ENCODE data around the gene ZHX3.
"Not testable (repeated sequence)": the region's sequence is repeated elsewhere in the genome, so short reads cannot be mapped to it uniquely, and the experiment has no call there.

The ZHX3 gene

GRCh38 chr20:41137614-41138474 is 179.7 kb downstream of the ZHX3 start:
- DNase-seq (ENCODE audit: low spot score in 2 of 2), result peak; percentile 25 to 48
- Mint-ChIP-seq H3K9me3 (no peaks in the 10 kb centered on the region), H3K27ac (peak overlapping the region; percentile 64), H3K4me1 (peaks cover 49% of the 10 kb centered on the region), H3K27me3 (no peaks in the 10 kb centered on the region), H3K4me3 (peak overlapping the region; percentile 80), H3K36me3 (peaks cover 3% of the 10 kb centered on the region)
- ATAC-seq (ENCODE audit: low read depth), result peak; percentile 5

GRCh38 chr20:41136680-41137613 is 180.6 kb downstream of the ZHX3 start, which contains the start of gene PLCG1:
PLCG1 (plus strand) TSS chr20:41137543; CDS start chr20:41137642, 99 bp downstream.
- ATAC-seq (ENCODE audit: low read depth) (peak; percentile 69), DNase-seq (ENCODE audit: low spot score in 2 of 2) (peak; percentile 78 to 82)
- H3K27ac Mint-ChIP-seq, result peak within 1 kb of the TSS; percentile 79
- peaks cover 3% of the 10 kb centered on the region for H3K36me3 Mint-ChIP-seq
- no peaks in the 10 kb centered on the region for H3K27me3 Mint-ChIP-seq
- no peaks in the 10 kb centered on the region for H3K9me3 Mint-ChIP-seq
- H3K4me1 Mint-ChIP-seq, result peaks cover 44% of the 10 kb centered on the region
- H3K4me3 Mint-ChIP-seq, result peak within 1 kb of the TSS; percentile 94

- ATAC-seq (ENCODE audit: low read depth) (no peak), DNase-seq (ENCODE audit: low spot score in 2 of 2) (no peak)
- Mint-ChIP-seq H3K9me3 (no peaks in the 10 kb centered on the region), H3K36me3 (peaks cover 3% of the 10 kb centered on the region), H3K27me3 (no peaks in the 10 kb centered on the region), H3K4me3 (peak overlapping the region; percentile 94), H3K27ac (peak overlapping the region; percentile 79), H3K4me1 (peaks cover 42% of the 10 kb centered on the region)
These were observed 181.4 kb downstream of the ZHX3 start for GRCh38 chr20:41135888-41136679.

- H3K27ac Mint-ChIP-seq, result peak overlapping the region; percentile 79
- H3K36me3 Mint-ChIP-seq, result peaks cover 3% of the 10 kb centered on the region
- peak; percentile 29 for ATAC-seq (ENCODE audit: low read depth)
- peak overlapping the region; percentile 94 for H3K4me3 Mint-ChIP-seq
- peaks cover 35% of the 10 kb centered on the region for H3K4me1 Mint-ChIP-seq
- H3K27me3 Mint-ChIP-seq, result no peaks in the 10 kb centered on the region
- no peaks in the 10 kb centered on the region for H3K9me3 Mint-ChIP-seq
- peak; percentile 51 to 60 for DNase-seq (ENCODE audit: low spot score in 2 of 2)
These were observed 182.2 kb downstream of the ZHX3 start for GRCh38 chr20:41135187-41135887.

- DNase-seq (ENCODE audit: low spot score in 2 of 2), result no peak
- no peak overlapping the region for H3K4me3 Mint-ChIP-seq
- no peaks in the 10 kb centered on the region for H3K9me3 Mint-ChIP-seq
- H3K27ac Mint-ChIP-seq, result peak overlapping the region; percentile 76
- no peaks in the 10 kb centered on the region for H3K27me3 Mint-ChIP-seq
- H3K4me1 Mint-ChIP-seq, result peaks cover 30% of the 10 kb centered on the region
- no peak for ATAC-seq (ENCODE audit: low read depth)
- peaks cover 3% of the 10 kb centered on the region for H3K36me3 Mint-ChIP-seq
These were observed 183.0 kb downstream of the ZHX3 start for GRCh38 chr20:41134362-41135186.

GRCh38 chr20:41133709-41134361 is 183.7 kb downstream of the ZHX3 start:
- peak; percentile 47 for ATAC-seq (ENCODE audit: low read depth)
- Mint-ChIP-seq H3K4me1 (peaks cover 24% of the 10 kb centered on the region), H3K4me3 (no peak overlapping the region), H3K36me3 (peaks cover 3% of the 10 kb centered on the region), H3K9me3 (no peaks in the 10 kb centered on the region), H3K27me3 (no peaks in the 10 kb centered on the region), H3K27ac (peak overlapping the region; percentile 76)
- peak; percentile 32 to 42 for DNase-seq (ENCODE audit: low spot score in 2 of 2)

- not testable (repeated sequence) for DNase-seq (ENCODE audit: low spot score in 2 of 2); H3K4me3 Mint-ChIP-seq; H3K36me3 Mint-ChIP-seq; ATAC-seq (ENCODE audit: low read depth); H3K27ac Mint-ChIP-seq; H3K27me3 Mint-ChIP-seq; H3K9me3 Mint-ChIP-seq
- peaks cover 21% of the 10 kb centered on the region for H3K4me1 Mint-ChIP-seq
These were observed 185.1 kb downstream of the ZHX3 start for GRCh38 chr20:41132388-41132775.

- no peak overlapping the region for H3K27ac Mint-ChIP-seq
- peaks cover 3% of the 10 kb centered on the region for H3K36me3 Mint-ChIP-seq
- no peaks in the 10 kb centered on the region for H3K27me3 Mint-ChIP-seq
- DNase-seq (ENCODE audit: low spot score in 2 of 2) (no peak), ATAC-seq (ENCODE audit: low read depth) (no peak)
- H3K4me3 Mint-ChIP-seq, result no peak overlapping the region
- peaks cover 21% of the 10 kb centered on the region for H3K4me1 Mint-ChIP-seq
- no peaks in the 10 kb centered on the region for H3K9me3 Mint-ChIP-seq
These were observed 185.7 kb downstream of the ZHX3 start for GRCh38 chr20:41131594-41132387.

Data from memory B cell (primary cell).